ENCODE data around the gene ZNF576. TPM values are rescaled to one million over a fixed set of nuclear protein-coding genes. Genes with fewer than 3 reads are reported as not detected.

ZNF576 gene
- total RNA-seq, 1 donor from 2014 or later, result 13.8 TPM

- Histone ChIP-seq H3K4me2 (ENCODE audit: low read length) (peak within 1 kb of the TSS; percentile 91), H3K36me3 (ENCODE audit: insufficient read depth, low read length) (no peaks in the 10 kb centered on the region), H3K27ac (ENCODE audit: low read depth, low read length) (no peak within 1 kb of the TSS), H3K9me3 (ENCODE audit: insufficient read depth, low read depth, low read length) (no peaks in the 10 kb centered on the region), H3K79me2 (ENCODE audit: insufficient read depth, low read length) (no peaks in the 10 kb centered on the region), H3K4me3 (ENCODE audit: insufficient read depth, low read depth, low read length) (peak within 1 kb of the TSS; percentile 42), H4K20me1 (ENCODE audit: insufficient read depth, low read length) (peaks cover 8% of the 10 kb centered on the region), H3K4me1 (ENCODE audit: insufficient read depth, low read length) (peaks cover 23% of the 10 kb centered on the region), H3K27me3 (ENCODE audit: insufficient read depth, low read length) (peaks cover 14% of the 10 kb centered on the region), H3K9ac (ENCODE audit: low read length) (peak within 1 kb of the TSS; percentile 43), H2AFZ (ENCODE audit: low read depth, low read length) (peak within 1 kb of the TSS; percentile 77)
- H3K36me3 Mint-ChIP-seq (ENCODE audit: low read depth, unreplicated experiment), result no peaks in the 10 kb centered on the region
- H3K4me3 Mint-ChIP-seq (ENCODE audit: unreplicated experiment), result peak within 1 kb of the TSS; percentile 93
- TF ChIP-seq, protein P1, sequence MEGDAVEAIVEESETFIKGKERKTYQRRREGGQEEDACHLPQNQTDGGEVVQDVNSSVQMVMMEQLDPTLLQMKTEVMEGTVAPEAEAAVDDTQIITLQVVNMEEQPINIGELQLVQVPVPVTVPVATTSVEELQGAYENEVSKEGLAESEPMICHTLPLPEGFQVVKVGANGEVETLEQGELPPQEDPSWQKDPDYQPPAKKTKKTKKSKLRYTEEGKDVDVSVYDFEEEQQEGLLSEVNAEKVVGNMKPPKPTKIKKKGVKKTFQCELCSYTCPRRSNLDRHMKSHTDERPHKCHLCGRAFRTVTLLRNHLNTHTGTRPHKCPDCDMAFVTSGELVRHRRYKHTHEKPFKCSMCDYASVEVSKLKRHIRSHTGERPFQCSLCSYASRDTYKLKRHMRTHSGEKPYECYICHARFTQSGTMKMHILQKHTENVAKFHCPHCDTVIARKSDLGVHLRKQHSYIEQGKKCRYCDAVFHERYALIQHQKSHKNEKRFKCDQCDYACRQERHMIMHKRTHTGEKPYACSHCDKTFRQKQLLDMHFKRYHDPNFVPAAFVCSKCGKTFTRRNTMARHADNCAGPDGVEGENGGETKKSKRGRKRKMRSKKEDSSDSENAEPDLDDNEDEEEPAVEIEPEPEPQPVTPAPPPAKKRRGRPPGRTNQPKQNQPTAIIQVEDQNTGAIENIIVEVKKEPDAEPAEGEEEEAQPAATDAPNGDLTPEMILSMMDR (IDR thresholded peaks at IDR 0.05; ENCODE audit: insufficient read depth, low read depth, low read length), result no peak
- TF ChIP-seq EZH2 (IDR thresholded peaks at IDR 0.05; ENCODE audit: insufficient read depth, low read length), result peak; percentile 61
- peaks cover 7% of the 10 kb centered on the region for H3K4me1 Mint-ChIP-seq (ENCODE audit: low read depth, unreplicated experiment)
- H3K27ac Mint-ChIP-seq (ENCODE audit: unreplicated experiment), result no peak within 1 kb of the TSS
- H3K27me3 Mint-ChIP-seq (ENCODE audit: low read depth, unreplicated experiment), result peaks cover 8% of the 10 kb centered on the region
- DNase-seq (ENCODE audit: low read depth) (no peak), FAIRE-seq (no peak)
- H3K9me3 Mint-ChIP-seq (ENCODE audit: unreplicated experiment), result peaks cover 3% of the 10 kb centered on the region
These were observed 43.4 kb downstream of the ZNF576 start, which contains the start of gene CADM4 for GRCh38 chr19:43639519-43640423. Gene CADM4 (minus strand): TSS chr19:43639850. CDS start chr19:43639790, 60 bp downstream.

DNA sequence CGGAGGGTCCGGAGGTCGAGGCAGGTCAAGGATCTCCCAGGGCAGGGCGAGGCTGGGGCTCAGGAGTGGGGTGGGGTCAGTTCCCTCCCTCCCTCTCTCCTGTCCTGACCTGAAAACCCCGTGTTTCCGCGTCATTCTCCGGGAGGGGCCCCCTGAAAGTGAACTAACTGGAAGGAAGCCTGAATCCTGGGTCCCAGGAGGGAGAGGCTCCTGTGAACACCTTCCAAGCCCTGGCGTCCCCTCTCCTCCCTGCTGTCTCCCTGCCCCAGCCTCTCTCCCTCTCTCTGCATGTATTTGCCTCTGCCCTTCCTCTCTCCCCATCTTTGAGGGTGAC lies 44.0 kb downstream of the ZNF576 start:
- DNase-seq (ENCODE audit: low read depth) (no peak), FAIRE-seq (no peak)
- Histone ChIP-seq H3K4me1 (ENCODE audit: insufficient read depth, low read length) (peaks cover 17% of the 10 kb centered on the region), H3K9ac (ENCODE audit: low read length) (peak overlapping the region; percentile 38), H4K20me1 (ENCODE audit: insufficient read depth, low read length) (peaks cover 8% of the 10 kb centered on the region), H2AFZ (ENCODE audit: low read depth, low read length) (peak overlapping the region; percentile 77), H3K4me3 (ENCODE audit: insufficient read depth, low read depth, low read length) (peak overlapping the region; percentile 42), H3K27ac (ENCODE audit: low read depth, low read length) (no peak overlapping the region), H3K27me3 (ENCODE audit: insufficient read depth, low read length) (peaks cover 14% of the 10 kb centered on the region), H3K4me2 (ENCODE audit: low read length) (peak overlapping the region; percentile 91), H3K36me3 (ENCODE audit: insufficient read depth, low read length) (no peaks in the 10 kb centered on the region), H3K79me2 (ENCODE audit: insufficient read depth, low read length) (no peaks in the 10 kb centered on the region), H3K9me3 (ENCODE audit: insufficient read depth, low read depth, low read length) (no peaks in the 10 kb centered on the region)
- H3K27me3 Mint-ChIP-seq (ENCODE audit: low read depth, unreplicated experiment), result peaks cover 8% of the 10 kb centered on the region
- TF ChIP-seq, protein P1 (IDR thresholded peaks at IDR 0.05; ENCODE audit: insufficient read depth, low read depth, low read length), result no peak
- TF ChIP-seq EZH2 (IDR thresholded peaks at IDR 0.05; ENCODE audit: insufficient read depth, low read length), result peak; percentile 14
- peak overlapping the region; percentile 83 for H3K4me3 Mint-ChIP-seq (ENCODE audit: unreplicated experiment)
- H3K36me3 Mint-ChIP-seq (ENCODE audit: low read depth, unreplicated experiment), result no peaks in the 10 kb centered on the region
- H3K4me1 Mint-ChIP-seq (ENCODE audit: low read depth, unreplicated experiment), result peaks cover 3% of the 10 kb centered on the region
- H3K9me3 Mint-ChIP-seq (ENCODE audit: unreplicated experiment), result peaks cover 3% of the 10 kb centered on the region
- no peak overlapping the region for H3K27ac Mint-ChIP-seq (ENCODE audit: unreplicated experiment)

DNA sequence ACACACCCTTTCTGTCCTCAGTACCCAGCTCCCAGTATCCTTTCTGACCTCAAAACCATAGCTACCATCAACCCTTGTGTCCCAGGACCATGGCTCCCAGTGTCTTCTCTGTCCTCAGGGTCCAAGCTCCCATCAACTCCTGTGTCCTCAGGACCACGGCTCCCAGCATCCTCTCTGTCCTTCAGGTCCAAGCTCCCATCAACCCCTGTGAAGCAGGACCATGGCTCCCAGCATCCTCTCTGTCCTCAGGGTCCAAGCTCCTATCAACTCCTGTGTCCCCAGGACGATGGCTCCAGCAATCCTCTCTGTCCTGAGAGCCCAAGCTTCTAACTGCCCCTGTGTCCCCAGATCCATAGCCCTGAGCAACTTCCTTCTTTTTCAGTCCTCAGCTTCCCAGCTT lies 44.9 kb downstream of the ZNF576 start:
- Histone ChIP-seq H3K79me2 (ENCODE audit: insufficient read depth, low read length) (no peaks in the 10 kb centered on the region), H3K4me2 (ENCODE audit: low read length) (no peak overlapping the region), H3K27ac (ENCODE audit: low read depth, low read length) (no peak overlapping the region), H4K20me1 (ENCODE audit: insufficient read depth, low read length) (peaks cover 8% of the 10 kb centered on the region), H3K9ac (ENCODE audit: low read length) (no peak overlapping the region), H3K9me3 (ENCODE audit: insufficient read depth, low read depth, low read length) (no peaks in the 10 kb centered on the region), H3K4me3 (ENCODE audit: insufficient read depth, low read depth, low read length) (no peak overlapping the region), H3K4me1 (ENCODE audit: insufficient read depth, low read length) (peaks cover 8% of the 10 kb centered on the region), H3K36me3 (ENCODE audit: insufficient read depth, low read length) (no peaks in the 10 kb centered on the region), H2AFZ (ENCODE audit: low read depth, low read length) (no peak overlapping the region), H3K27me3 (ENCODE audit: insufficient read depth, low read length) (peaks cover 14% of the 10 kb centered on the region)
- Mint-ChIP-seq H3K9me3 (ENCODE audit: unreplicated experiment) (peaks cover 3% of the 10 kb centered on the region), H3K36me3 (ENCODE audit: low read depth, unreplicated experiment) (peaks cover 1% of the 10 kb centered on the region), H3K27ac (ENCODE audit: unreplicated experiment) (no peak overlapping the region), H3K27me3 (ENCODE audit: low read depth, unreplicated experiment) (peaks cover 8% of the 10 kb centered on the region), H3K4me1 (ENCODE audit: low read depth, unreplicated experiment) (no peaks in the 10 kb centered on the region), H3K4me3 (ENCODE audit: unreplicated experiment) (peak overlapping the region; percentile 81)
- no peak for TF ChIP-seq EZH2 (IDR thresholded peaks at IDR 0.05; ENCODE audit: insufficient read depth, low read length)
- TF ChIP-seq, protein P1 (IDR thresholded peaks at IDR 0.05; ENCODE audit: insufficient read depth, low read depth, low read length), result no peak
- DNase-seq (ENCODE audit: low read depth), result no peak
- no peak for FAIRE-seq
